A549 (cell line): ENCODE results near the gene FXYD7. TPM values are rescaled to one million over a fixed set of nuclear protein-coding genes. Genes with fewer than 3 reads are reported as not detected.

Source experiments
- ATAC-seq, 2 experiments: fragments of 200-7000 bp in 1 of 2; fragments of >200 bp in 1 of 2; cut with Nextera tagmentation in 1 of 2; cut with Tn5 transposase in 1 of 2; 3 replicates each; pipeline versions ENCODE4 v1.8.0 to v1.9.1; 2018 to 2020; ENCODE audit warnings: mild to moderate bottlenecking in 1 of 2, moderate library complexity in 1 of 2
- CTCF ChIA-PET: fragments of 300-600 bp; sonication (Branson Sonifier 250); formaldehyde crosslinking; extraction: SDS; loops from one replicate; lab custom pipeline; 2021; ENCODE audit warnings: antibody characterized with exemption, inconsistent platforms; lab: Yijun Ruan, JAX
- POLR2A ChIA-PET: fragments of 350-600 bp; formaldehyde crosslinking; extraction: SDS; loops from one replicate; lab custom pipeline; 2021; ENCODE audit warnings: antibody characterized with exemption, inconsistent platforms; lab: Yijun Ruan, JAX
- DNase-seq, 2 experiments: peaks; one replicate each; pipeline versions ENCODE4 v3.0.0 to v3.0.0-alpha.2; 2011 to 2016; ENCODE audit warnings: low read depth in 1 of 2, low spot score in 1 of 2
- FAIRE-seq: peaks from 2 replicates; lab custom pipeline; 2011; peaks lifted over from hg19 to GRCh38; lab: Jason Lieb, UNC
- H3K27ac ChIP-seq, 2 experiments: fragments of >200 bp; sonication (Bioruptor Twin); formaldehyde crosslinking; 3 replicates each; pipeline ENCODE4 v1.5.1; 2016 to 2017
- H3K4me1 ChIP-seq: fragments of >200 bp; sonication (Bioruptor Twin); formaldehyde crosslinking; 3 replicates; pipeline ENCODE4 v1.6.1; 2016
- H3K4me2 ChIP-seq: fragments of >200 bp; sonication (Bioruptor Twin); formaldehyde crosslinking; 3 replicates; pipeline ENCODE4 v1.6.1; 2016
- H3K4me3 ChIP-seq: fragments of >200 bp; sonication (Bioruptor Twin); formaldehyde crosslinking; 3 replicates; pipeline ENCODE4 v1.5.1; 2016
- H3K9me3 ChIP-seq: fragments of >200 bp; sonication (Bioruptor Twin); formaldehyde crosslinking; 3 replicates; pipeline ENCODE4 v1.6.1; 2016
- ATOH8 ChIP-seq: fragments of 250-450 bp; sonication (Bioruptor Pico); IDR thresholded peaks from 2 replicates; pipeline ENCODE4 v1.5.0; 2020; ENCODE audit warnings: low read depth, mild to moderate bottlenecking, moderate library complexity
- BHLHE40 ChIP-seq: IDR thresholded peaks from 2 replicates; pipeline ENCODE4 v1.6.1; 2012; ENCODE audit warnings: low read depth, low read length, inconsistent platforms
- CHD2 ChIP-seq: fragments of 150-350 bp; IDR thresholded peaks from 2 replicates; pipeline ENCODE4 v1.6.1; 2014; ENCODE audit warnings: low read length; ENCODE audit not compliant: partially characterized antibody
- FOSL2 ChIP-seq, 2 experiments: fragments of 450-650 bp in 1 of 2; fragments of >200 bp in 1 of 2; sonication (Bioruptor Twin) in 1 of 2; formaldehyde crosslinking; IDR thresholded peaks; 2 replicates each; pipeline versions ENCODE4 v1.5.0 to v1.6.1; 2016 to 2020; ENCODE audit warnings: mild to moderate bottlenecking in 1 of 2, moderate library complexity in 1 of 2
- FOXS1 ChIP-seq: fragments of 250-450 bp; sonication (Bioruptor Pico); IDR thresholded peaks from 2 replicates; pipeline ENCODE4 v1.5.0; 2020; ENCODE audit warnings: mild to moderate bottlenecking, moderate library complexity
- HEYL ChIP-seq: fragments of 250-450 bp; sonication (Bioruptor Pico); IDR thresholded peaks from 2 replicates; pipeline ENCODE4 v1.8.0; 2021; ENCODE audit warnings: mild to moderate bottlenecking, moderate library complexity
- HOXB5 ChIP-seq: fragments of 250-450 bp; sonication (Bioruptor Pico); IDR thresholded peaks from 2 replicates; pipeline ENCODE4 v1.5.0; 2020; ENCODE audit warnings: mild to moderate bottlenecking, moderate library complexity
- KDM5A ChIP-seq: fragments of 200-600 bp; sonication (generic); IDR thresholded peaks from 2 replicates; pipeline ENCODE4 v1.6.1; 2016; ENCODE audit warnings: antibody characterized with exemption, mild to moderate bottlenecking
- NPAS2 ChIP-seq: fragments of 250-450 bp; sonication (Bioruptor Pico); IDR thresholded peaks from 2 replicates; pipeline ENCODE4 v1.8.0; 2022; ENCODE audit warnings: mild to moderate bottlenecking, moderate library complexity, borderline replicate concordance
- POLR2A ChIP-seq: IDR thresholded peaks from 2 replicates; pipeline ENCODE4 v1.6.1; 2012; ENCODE audit warnings: mild to moderate bottlenecking, low read length
- POLR2AphosphoS2 ChIP-seq: conservative IDR thresholded peaks from 2 replicates; pipeline ENCODE4 v1.6.1; 2012; ENCODE audit warnings: low read length, improper control_type of control experiment, inconsistent platforms
- RCOR1 ChIP-seq: fragments of 150-350 bp; IDR thresholded peaks from 2 replicates; pipeline ENCODE4 v1.6.1; 2014; ENCODE audit warnings: antibody characterized with exemption, low read length, low read depth
- RNF2 ChIP-seq: fragments of 200-600 bp; sonication (generic); IDR thresholded peaks from 2 replicates; pipeline ENCODE4 v1.6.1; 2016; ENCODE audit warnings: low read depth, mild to moderate bottlenecking, antibody characterized with exemption, moderate library complexity, borderline replicate concordance
- TFCP2L1 ChIP-seq: fragments of 250-450 bp; sonication (Bioruptor Pico); IDR thresholded peaks from 2 replicates; pipeline ENCODE4 v1.5.0; 2021; ENCODE audit warnings: mild to moderate bottlenecking
- TP53 ChIP-seq: fragments of 250-450 bp; sonication (Bioruptor Pico); IDR thresholded peaks from 2 replicates; pipeline ENCODE4 v1.5.0; 2021; ENCODE audit warnings: mild to moderate bottlenecking, moderate library complexity
- ZC3H11A ChIP-seq: fragments of 450-650 bp; IDR thresholded peaks from 2 replicates; pipeline ENCODE4 v1.6.1; 2014; ENCODE audit warnings: antibody characterized with exemption, mild to moderate bottlenecking
- ZFP36 ChIP-seq: fragments of 450-650 bp; IDR thresholded peaks from 2 replicates; pipeline ENCODE4 v1.6.1; 2014; ENCODE audit warnings: borderline replicate concordance; ENCODE audit not compliant: partially characterized antibody
- ZSCAN20 ChIP-seq: fragments of 250-450 bp; sonication (Bioruptor Pico); IDR thresholded peaks from 2 replicates; pipeline ENCODE4 v1.8.0; 2022; ENCODE audit warnings: mild to moderate bottlenecking, moderate library complexity
- WGBS: methylation state at CpG from one replicate; pipeline ENCODE4 v1.1.6; 2017; ENCODE audit errors: missing lambda C conversion rate; 5-methylcytosine and 5-hydroxymethylcytosine counted together
- polyA plus RNA-seq, 4 experiments: library from polyadenylated mRNA; depleted of rRNA in 3 of 4; stranded (reverse); fragments of >200 nt; fragmentation: RNase III in 1 of 4; extraction: RNeasy Plus Mini Kit Qiagen cat#74134 plus additional on column Dnase treatment in 1 of 4; gene quantifications; 2 replicates in 3 of 4; 3 replicates in 1 of 4; pipeline ENCODE4 v1.2.3, GENCODE V29; 2011 to 2017
- TF ChIP-seq, protein P1 (sequence below): fragments of 450-650 bp; IDR thresholded peaks from 2 replicates; pipeline ENCODE4 v1.6.1; 2014; ENCODE audit warnings: antibody characterized with exemption

The FXYD7 gene
- polyA plus RNA-seq, 2 of the 4 experiments (the other 2 are of a cell fraction): not detected

GRCh38 chr19:35159606-35160005, 16.6 kb downstream of the FXYD7 start:
- FAIRE-seq (peak; percentile 39), DNase-seq (no peak), ATAC-seq (no peak)
- ChIA-PET POLR2A (no interaction called here), CTCF (interaction anchor here (0.6 to 13.8 kb wide), 4 partner anchors 13 to 282 kb away, joined by 3 to 163 read pairs (median 8); partner anchors contain the start of gene FXYD7)
- no peak overlapping the region for H3K27ac ChIP-seq
- H3K4me3 ChIP-seq: no peak overlapping the region
- 91% methylated on average over 8 of the region's 8 CpGs for WGBS
- TF ChIP-seq RNF2 (no peak), NPAS2 (CRISPR knock-in tag) (no peak), HEYL (no peak), ATOH8 (CRISPR knock-in tag) (no peak), POLR2AphosphoS2 (no peak), HOXB5 (CRISPR knock-in tag) (no peak), ZC3H11A (no peak), TP53 (CRISPR knock-in tag) (no peak), BHLHE40 (no peak), POLR2A (no peak), RCOR1 (no peak), TFCP2L1 (no peak)
- peaks cover 5% of the 10 kb centered on the region; the same call in 1 of the 3 replicates for H3K4me1 ChIP-seq
- H3K9me3 ChIP-seq: peaks cover 28% of the 10 kb centered on the region
- no peak overlapping the region for H3K4me2 ChIP-seq

DNA sequence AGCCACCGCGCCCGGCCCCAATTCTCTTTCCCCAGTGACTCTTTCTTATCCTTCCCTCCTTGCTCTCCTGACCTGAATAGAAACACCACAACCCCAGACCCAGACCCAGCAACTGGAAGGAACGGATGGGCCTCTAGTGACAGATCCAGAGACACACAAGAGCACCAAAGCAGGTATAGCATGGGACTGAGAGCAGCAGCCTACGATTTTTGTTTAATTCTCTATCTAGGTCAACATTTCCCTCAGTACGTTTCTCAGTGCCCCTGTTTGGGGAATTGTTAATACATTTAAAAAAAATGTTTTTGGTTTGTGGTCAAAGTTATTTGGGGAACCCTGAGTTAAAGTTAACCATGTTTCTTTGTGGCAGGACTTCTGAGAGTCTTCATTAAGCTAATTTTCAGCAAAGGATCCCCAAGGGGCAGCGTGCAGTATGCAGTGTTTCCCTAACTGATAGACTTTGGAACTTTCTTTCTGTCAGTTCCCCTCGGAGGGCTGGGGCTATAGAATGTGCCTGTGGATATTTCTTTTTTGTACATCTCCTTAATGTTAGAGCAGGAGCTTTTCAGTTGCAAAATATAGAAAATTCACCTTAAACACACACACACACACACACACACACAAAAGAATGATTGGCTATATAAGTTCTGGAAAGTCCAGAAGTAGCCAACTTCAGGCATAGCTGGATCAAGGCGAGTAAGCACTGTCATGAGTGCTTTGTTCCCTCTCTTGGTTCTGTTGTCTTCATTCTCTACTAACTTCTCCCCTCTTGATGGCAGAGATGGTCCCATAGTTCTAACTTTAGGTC, 17.8 kb downstream of the FXYD7 start:
- POLR2A ChIA-PET: no interaction called here
- ATAC-seq: no peak
- 89% methylated on average over 9 of the region's 9 CpGs for WGBS

DNA sequence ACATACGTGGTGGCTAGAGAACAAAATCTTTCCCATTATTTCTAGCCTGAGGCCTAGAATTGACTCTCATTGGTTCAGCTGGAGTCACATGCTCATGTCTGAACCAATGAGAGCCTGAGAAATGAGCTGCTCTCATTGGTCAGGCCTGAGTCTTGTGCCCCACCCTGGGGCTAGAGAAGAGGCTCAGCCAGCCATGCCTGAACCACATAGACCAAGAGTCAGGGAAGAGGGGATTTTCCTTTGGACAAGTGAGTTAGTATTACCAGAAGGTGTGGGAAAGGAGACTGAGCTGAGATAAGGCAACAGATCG, 18.3 kb downstream of the FXYD7 start:
- Histone ChIP-seq H3K27ac (no peak overlapping the region), H3K4me3 (no peak overlapping the region), H3K4me2 (no peak overlapping the region), H3K4me1 (no peaks in the 10 kb centered on the region), H3K9me3 (peaks cover 45% of the 10 kb centered on the region)
- FAIRE-seq (peak; percentile 28), DNase-seq (no peak), ATAC-seq (no peak)
- WGBS: 86% methylated on average over 2 of the region's 2 CpGs
- TF ChIP-seq FOXS1 (CRISPR knock-in tag): no peak
- TF ChIP-seq, protein P1, sequence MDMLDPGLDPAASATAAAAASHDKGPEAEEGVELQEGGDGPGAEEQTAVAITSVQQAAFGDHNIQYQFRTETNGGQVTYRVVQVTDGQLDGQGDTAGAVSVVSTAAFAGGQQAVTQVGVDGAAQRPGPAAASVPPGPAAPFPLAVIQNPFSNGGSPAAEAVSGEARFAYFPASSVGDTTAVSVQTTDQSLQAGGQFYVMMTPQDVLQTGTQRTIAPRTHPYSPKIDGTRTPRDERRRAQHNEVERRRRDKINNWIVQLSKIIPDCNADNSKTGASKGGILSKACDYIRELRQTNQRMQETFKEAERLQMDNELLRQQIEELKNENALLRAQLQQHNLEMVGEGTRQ: peak; percentile 65
- TF ChIP-seq POLR2A: no peak
- TF ChIP-seq FOSL2 (IDR thresholded peaks at IDR 0.05): no peak
- TF ChIP-seq FOSL2 (CRISPR knock-in tag; IDR thresholded peaks at IDR 0.05): no peak
- CTCF ChIA-PET: interaction anchor here (0.6 to 13.8 kb wide), 6 partner anchors 9 to 103 kb away, joined by 3 to 163 read pairs (median 8); partner anchors contain the start of genes FXYD5 and FXYD7
- POLR2A ChIA-PET: no interaction called here

More for the DNA sequence above, 17.8 kb downstream of the FXYD7 start:
- no peak for DNase-seq
- TF ChIP-seq POLR2A (no peak), CHD2 (no peak), ZFP36 (no peak), ZC3H11A (no peak), KDM5A (no peak), ZSCAN20 (CRISPR knock-in tag) (no peak)
- no peak for FAIRE-seq
- CTCF ChIA-PET: interaction anchor here (0.6 to 13.8 kb wide), 7 partner anchors 8 to 188 kb away, joined by 3 to 163 read pairs (median 3); partner anchors contain the start of genes FXYD5 and FXYD7
- no peaks in the 10 kb centered on the region; the same call in 2 of the 3 replicates for H3K4me1 ChIP-seq
- H3K4me3 ChIP-seq: no peak overlapping the region
- no peak overlapping the region for H3K27ac ChIP-seq
- H3K9me3 ChIP-seq: peaks cover 40% of the 10 kb centered on the region
- H3K4me2 ChIP-seq: no peak overlapping the region
